ENCODE results near the gene PSME3.
"Not testable (repeated sequence)": the region's sequence is repeated elsewhere in the genome, so short reads cannot be mapped to it uniquely, and the experiment has no call there.

The PSME3 gene

DNA sequence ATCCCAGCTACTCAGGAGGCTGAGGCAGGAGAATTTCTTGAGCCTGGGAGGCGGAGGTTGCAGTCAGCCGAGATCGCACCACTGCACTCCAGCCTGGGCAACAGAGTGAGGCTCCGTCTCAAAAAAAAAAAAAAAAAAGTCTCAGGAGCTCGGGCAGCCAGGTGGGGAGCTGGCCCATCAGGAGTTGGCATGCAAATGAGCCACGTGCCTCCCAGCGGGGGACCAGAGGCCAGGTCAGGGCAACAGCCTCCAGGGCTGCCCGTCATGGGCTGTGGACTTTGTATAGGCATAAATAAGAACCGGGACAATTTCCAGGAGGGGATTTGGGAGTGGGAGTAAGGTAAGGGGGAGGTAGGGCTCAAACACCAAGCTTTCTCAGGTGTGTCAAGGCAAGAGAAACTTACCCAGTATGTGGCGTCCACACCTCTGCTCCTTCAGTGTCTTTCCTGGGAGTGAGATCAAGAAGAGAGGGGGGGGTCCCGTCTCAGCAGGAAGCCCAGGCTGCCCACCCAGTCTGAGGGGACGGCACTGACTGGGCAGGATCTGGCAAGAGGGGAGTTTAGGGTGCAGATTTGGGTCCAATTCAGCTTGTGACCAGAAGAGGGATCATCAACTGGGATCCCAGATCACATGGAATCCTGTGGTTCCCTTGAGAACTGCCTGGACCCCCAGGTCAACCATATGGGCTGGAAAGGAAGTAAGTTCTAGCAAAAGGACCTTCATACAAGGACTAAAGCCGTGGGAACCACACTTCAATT lies 45.1 kb downstream of the PSME3 start:
- no peak for DNase-seq (ENCODE audit: low spot score)

- DNase-seq (ENCODE audit: low spot score) = no peak
Observed at GRCh38 chr17:42878924-42879595, 45.9 kb downstream of the PSME3 start.

DNA sequence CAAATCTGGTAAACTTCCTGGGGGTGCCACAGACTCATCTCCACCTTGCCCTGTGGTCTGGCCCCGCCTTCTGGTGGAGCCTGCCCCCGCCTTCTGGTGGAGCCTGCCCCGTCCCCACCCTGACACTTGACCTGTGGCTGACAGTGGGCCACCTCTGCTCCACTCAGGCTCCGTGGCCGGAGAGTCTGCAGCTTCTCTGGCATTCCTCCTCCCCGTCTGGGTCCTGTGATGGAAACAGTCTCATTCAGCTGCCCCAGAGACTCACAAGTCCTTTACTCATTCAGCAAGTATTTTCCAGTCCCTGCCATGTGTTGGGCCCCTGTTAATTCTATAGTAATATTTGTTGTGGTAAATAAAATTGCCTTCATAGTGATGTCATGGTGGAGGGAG lies 46.4 kb downstream of the PSME3 start:
- no peak for DNase-seq (ENCODE audit: low spot score)

DNA sequence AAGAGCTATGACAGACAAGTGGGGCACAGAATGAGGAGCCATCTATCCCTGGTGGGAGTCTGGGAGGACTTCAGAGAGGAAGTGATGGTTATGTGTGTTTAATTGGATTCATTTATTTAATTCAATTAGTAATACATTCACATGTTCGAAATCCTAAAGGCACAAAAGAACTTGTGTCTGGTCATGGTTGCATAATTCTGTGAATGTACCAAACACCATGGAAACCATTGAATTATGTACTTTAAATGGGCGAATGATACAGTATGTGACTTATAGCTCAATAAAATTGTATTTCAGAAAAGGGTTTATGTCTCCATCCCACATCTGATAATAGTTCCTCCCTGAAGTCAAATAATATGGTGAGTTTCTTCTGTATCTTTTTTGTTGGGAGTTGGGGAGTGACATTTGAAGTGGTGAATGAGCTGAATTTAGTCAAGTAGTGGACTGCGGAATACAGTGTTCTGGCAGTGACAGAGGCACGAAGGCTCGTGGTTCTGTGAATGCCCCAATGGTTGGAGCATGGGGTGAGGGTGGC lies 47.6 kb downstream of the PSME3 start:
- no peak for DNase-seq (ENCODE audit: low spot score)

DNA sequence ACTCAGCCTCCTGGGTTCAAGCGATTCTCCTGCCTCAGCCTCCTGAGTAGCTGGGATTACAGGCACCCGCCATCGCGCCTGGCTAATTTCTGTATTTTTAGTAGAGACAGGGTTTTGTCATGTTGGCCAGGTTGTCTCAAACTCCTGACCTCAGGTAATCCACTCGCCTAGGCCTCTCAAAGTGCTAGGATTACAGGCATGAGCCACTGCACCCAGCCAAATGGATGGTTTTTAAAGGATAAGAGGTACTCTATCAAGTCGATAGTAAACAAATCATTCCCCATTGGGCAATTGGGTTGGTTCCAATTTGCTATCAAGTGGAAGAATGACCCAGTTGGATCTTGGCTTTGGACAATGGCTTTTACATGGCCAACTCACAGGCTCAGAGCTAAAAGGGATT lies 48.5 kb downstream of the PSME3 start:
- DNase-seq (ENCODE audit: low spot score) = not testable (repeated sequence)

GRCh38 chr17:42882166-42882565 lies 49.0 kb downstream of the PSME3 start:
- no peak for DNase-seq (ENCODE audit: low spot score)

GRCh38 chr17:42883802-42884558 lies 50.8 kb downstream of the PSME3 start:
- no peak for DNase-seq (ENCODE audit: low spot score)

DNA sequence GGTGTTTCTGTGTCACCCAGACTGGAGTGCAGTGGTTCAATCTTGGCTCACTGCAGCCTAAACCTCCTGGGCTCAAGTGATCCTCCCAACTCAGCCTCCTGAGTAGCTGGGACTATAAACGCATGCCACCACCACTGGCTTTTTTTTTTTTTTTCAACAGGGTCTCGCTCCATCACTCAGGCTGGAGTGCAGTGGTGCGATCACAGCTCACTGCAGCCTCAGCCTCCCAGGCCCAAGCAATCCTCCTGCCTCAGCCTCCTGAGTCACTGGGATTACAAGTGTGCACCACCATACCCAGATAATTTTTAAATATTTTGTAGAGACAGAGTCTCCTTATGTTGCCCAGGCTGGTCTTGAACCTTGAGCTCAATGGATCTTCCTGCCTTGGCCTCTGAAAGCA lies 52.6 kb downstream of the PSME3 start:
- not testable (repeated sequence) for DNase-seq (ENCODE audit: low spot score)

DNA sequence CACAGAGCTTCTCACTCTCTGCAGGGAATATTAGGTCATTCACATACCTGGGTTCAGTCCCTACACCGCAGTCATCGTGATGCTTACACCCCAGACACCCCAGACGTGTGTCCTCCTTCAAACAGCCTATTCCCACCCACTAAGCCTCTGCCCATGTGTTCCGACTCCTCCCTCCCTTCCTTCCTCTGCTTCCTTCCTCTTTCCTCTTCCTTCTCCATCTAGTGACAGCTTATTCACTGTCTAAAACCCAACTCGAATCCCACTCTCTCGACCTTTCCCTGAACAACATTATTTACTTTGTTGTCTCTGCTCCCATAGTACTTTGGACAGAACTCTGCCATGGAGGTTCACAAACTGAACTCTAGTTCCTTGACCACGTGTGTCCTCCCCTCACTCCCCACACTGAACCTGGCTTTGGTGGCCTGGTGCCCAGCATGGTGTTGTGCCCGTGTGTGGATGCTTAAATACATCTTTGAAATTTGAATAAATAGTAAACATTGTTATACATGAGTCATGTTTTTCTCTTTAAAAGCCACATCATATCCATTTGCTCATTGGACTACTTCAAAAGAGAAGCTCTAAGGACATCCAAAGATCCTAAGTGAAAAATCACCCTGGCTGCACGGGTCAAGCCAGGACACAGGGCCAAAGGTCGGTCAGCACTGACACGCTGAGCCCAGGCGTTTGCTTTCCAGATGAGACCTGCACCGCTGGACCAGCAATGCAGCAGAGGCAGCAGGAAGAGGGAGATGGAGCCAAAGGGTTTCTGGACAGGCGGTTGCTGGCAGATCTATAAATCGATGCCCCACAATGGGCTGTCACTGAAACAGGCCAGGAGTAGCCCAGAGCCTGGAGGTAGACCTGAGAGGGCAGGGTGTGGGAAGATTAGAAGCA lies 53.3 kb downstream of the PSME3 start:
- DNase-seq (ENCODE audit: low spot score) = no peak

DNA sequence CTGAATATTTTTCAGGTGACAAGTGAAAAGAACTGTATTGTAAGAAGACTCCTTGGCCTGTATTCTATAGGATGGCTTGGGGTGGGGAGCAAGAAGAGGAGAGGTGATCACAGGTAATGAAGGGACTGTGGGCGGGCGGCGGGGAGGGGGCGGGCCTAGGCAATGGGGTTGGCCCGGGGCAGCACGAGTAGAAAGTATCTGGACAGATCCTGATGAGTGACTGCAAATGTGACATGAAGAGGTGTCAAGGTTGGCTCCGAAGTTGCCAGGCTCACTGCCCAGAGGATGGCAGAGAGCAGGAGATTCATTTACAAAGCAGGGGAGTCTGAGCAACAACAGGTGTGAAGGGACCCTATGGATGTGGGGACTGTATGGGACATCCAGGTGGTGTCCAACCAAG lies 56.6 kb downstream of the PSME3 start:
- no peak for DNase-seq (ENCODE audit: low spot score)

GRCh38 chr17:42891539-42892152 lies 58.4 kb downstream of the PSME3 start:
- no peak for DNase-seq (ENCODE audit: low spot score)

GRCh38 chr17:42893359-42893758 lies 60.2 kb downstream of the PSME3 start:
- DNase-seq (ENCODE audit: low spot score) = no peak
